ENCODE results near the gene AANAT.

DNA sequence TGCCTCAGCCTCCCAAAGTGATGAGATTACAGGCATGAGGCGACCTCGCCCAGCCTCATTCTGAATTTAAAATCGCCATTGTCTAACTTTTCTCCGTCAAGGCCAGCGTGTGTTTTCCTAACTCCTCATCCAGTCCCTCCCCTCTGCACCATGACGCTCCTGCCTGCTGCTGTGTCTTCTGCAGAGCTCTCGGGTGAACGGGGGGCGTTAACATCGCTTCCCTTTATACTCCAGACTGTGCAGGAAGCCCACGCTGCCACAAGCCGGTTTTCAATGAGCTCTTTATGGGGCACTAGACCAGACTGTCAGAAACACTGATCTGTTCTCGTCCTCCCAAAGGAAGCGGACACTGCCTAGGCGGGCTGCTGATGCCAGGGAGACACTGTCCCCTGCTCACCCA, 13.2 kb downstream of the AANAT start:
- TF ChIP-seq EZH2phosphoT487 (IDR thresholded peaks at IDR 0.05; ENCODE audit: insufficient read depth, low read depth) (no peak), EZH2 (IDR thresholded peaks at IDR 0.05; ENCODE audit: insufficient read depth, poor library complexity, severe bottlenecking) (no peak)

Data from GM23248 (cell line).